SK-N-SH (cell line): Measurements from ENCODE around the gene ZGPAT. TPM values are rescaled to one million over a fixed set of nuclear protein-coding genes. Genes with fewer than 3 reads are reported as not detected.
A peak's percentile ranks its signal among the peaks of the same experiment; 100 is the strongest.

Source experiments
- CTCF ChIA-PET: fragments of 300-600, 350-600 bp; formaldehyde crosslinking; extraction: SDS; loops from one replicate; lab custom pipeline; 2021; lab: Yijun Ruan, JAX
- POLR2A ChIA-PET: fragments of 350-600 bp; sonication (Branson Sonifier 250); formaldehyde crosslinking; extraction: SDS; loops from one replicate; lab custom pipeline; 2020; ENCODE audit warnings: antibody characterized with exemption, inconsistent platforms; lab: Yijun Ruan, JAX
- DNase-seq: peaks from one replicate; pipeline ENCODE4 v3.0.0; 2012
- H2AFZ ChIP-seq: fragments of 200-600 bp; sonication (generic); 2 replicates; pipeline ENCODE4 v1.8.1; 2016; ENCODE audit warnings: antibody characterized with exemption, mild to moderate bottlenecking, low read depth
- H3F3A ChIP-seq: fragments of 200-600 bp; sonication (generic); replicated peaks from 2 replicates; pipeline ENCODE3; 2016; ENCODE audit warnings: antibody characterized with exemption, mild to moderate bottlenecking; ENCODE audit not compliant: insufficient read depth
- H3K27ac ChIP-seq, 2 experiments: fragments of 200-500 bp in 1 of 2; fragments of 200-600 bp in 1 of 2; sonication (Bioruptor generic) in 1 of 2; sonication (generic), shearing (Covaris generic) in 1 of 2; 2 replicates each; pipeline versions ENCODE4 v1.5.1 to v1.6.1; 2014 to 2016; ENCODE audit warnings: low read depth in 2 of 2, inconsistent platforms in 1 of 2, low read length in 1 of 2, mild to moderate bottlenecking in 1 of 2, mixed read lengths in 1 of 2
- H3K27me3 ChIP-seq: fragments of 200-600 bp; sonication (generic), shearing (Covaris generic); 2 replicates; pipeline ENCODE4 v1.6.1; 2016; ENCODE audit warnings: mixed run types; ENCODE audit not compliant: insufficient read depth
- H3K36me3 ChIP-seq, 2 experiments: fragments of 200-500 bp in 1 of 2; fragments of 200-600 bp in 1 of 2; sonication (Bioruptor generic) in 1 of 2; sonication (generic) in 1 of 2; replicated peaks in 1 of 2; 2 replicates each; pipeline versions ENCODE3 to v1.5.1; 2014 to 2016; ENCODE audit warnings: low read length in 1 of 2, mild to moderate bottlenecking in 1 of 2; ENCODE audit not compliant: insufficient read depth in 2 of 2, control insufficient read depth in 1 of 2
- H3K4me1 ChIP-seq, 2 experiments: fragments of 200-500 bp in 1 of 2; fragments of 200-600 bp in 1 of 2; sonication (Bioruptor generic) in 1 of 2; sonication (generic), shearing (Covaris generic) in 1 of 2; 2 replicates each; pipeline versions ENCODE4 v1.5.1 to v1.6.1; 2014 to 2016; ENCODE audit warnings: low read depth in 1 of 2, low read length in 1 of 2, mixed run types in 1 of 2; ENCODE audit not compliant: insufficient read depth in 2 of 2, control insufficient read depth in 1 of 2
- H3K4me2 ChIP-seq: fragments of 200-600 bp; sonication (generic), shearing (Covaris generic); 2 replicates; pipeline ENCODE4 v1.6.1; 2017; ENCODE audit warnings: mixed run types
- H3K4me3 ChIP-seq, 2 experiments: fragments of 200-500 bp in 1 of 2; fragments of 200-600 bp in 1 of 2; sonication (Bioruptor generic) in 1 of 2; sonication (generic), shearing (Covaris generic) in 1 of 2; 2 replicates each; pipeline versions ENCODE4 v1.5.1 to v1.8.1; 2014 to 2016; ENCODE audit warnings: low read depth in 2 of 2, inconsistent platforms in 1 of 2, low read length in 1 of 2, mild to moderate bottlenecking in 1 of 2, mixed read lengths in 1 of 2, moderate library complexity in 1 of 2
- H3K79me2 ChIP-seq: fragments of 200-600 bp; sonication (generic); 2 replicates; pipeline ENCODE4 v1.8.1; 2017; ENCODE audit warnings: mild to moderate bottlenecking; ENCODE audit not compliant: insufficient read depth
- H3K9ac ChIP-seq: fragments of 200-600 bp; sonication (generic); 2 replicates; pipeline ENCODE4 v1.6.1; 2017; ENCODE audit warnings: mixed run types
- H3K9me2 ChIP-seq: fragments of 200-600 bp; sonication (generic); 2 replicates; pipeline ENCODE4 v1.6.1; 2017; ENCODE audit warnings: mixed run types
- H3K9me3 ChIP-seq: fragments of 200-600 bp; sonication (generic); 2 replicates; pipeline ENCODE4 v1.6.1; 2017; ENCODE audit warnings: mixed run types, mild to moderate bottlenecking, moderate library complexity
- H4K20me1 ChIP-seq: fragments of 200-600 bp; sonication (generic); 2 replicates; pipeline ENCODE4 v1.6.1; 2017; ENCODE audit warnings: mild to moderate bottlenecking, mixed run types; ENCODE audit not compliant: insufficient read depth
- CHD2 ChIP-seq: fragments of 150-350 bp; IDR thresholded peaks from 2 replicates; pipeline ENCODE4 v1.6.1; 2018; ENCODE audit warnings: low read length; ENCODE audit not compliant: partially characterized antibody
- ELF1 ChIP-seq: IDR thresholded peaks from 2 replicates; pipeline ENCODE4 v1.4.0; 2012
- FOSL2 ChIP-seq: IDR thresholded peaks from 2 replicates; pipeline ENCODE4 v1.4.0; 2012; ENCODE audit warnings: low read depth, mild to moderate bottlenecking, moderate library complexity, borderline replicate concordance
- JUND ChIP-seq: IDR thresholded peaks from 2 replicates; pipeline ENCODE4 v1.4.0; 2012
- MAX ChIP-seq: IDR thresholded peaks from 2 replicates; pipeline ENCODE4 v1.4.0; 2012; ENCODE audit warnings: low read depth
- MEF2A ChIP-seq: IDR thresholded peaks from 2 replicates; pipeline ENCODE4 v1.4.0; 2012; ENCODE audit warnings: low read depth, borderline replicate concordance
- MXI1 ChIP-seq: IDR thresholded peaks from 2 replicates; pipeline ENCODE4 v1.6.1; 2012; ENCODE audit warnings: mild to moderate bottlenecking, low read depth, low read length, improper control_type of control experiment
- NFIC ChIP-seq: IDR thresholded peaks from 2 replicates; pipeline ENCODE4 v1.4.0; 2012; ENCODE audit warnings: borderline replicate concordance
- RAD21 ChIP-seq: IDR thresholded peaks from 2 replicates; pipeline ENCODE4 v1.6.1; 2012; ENCODE audit warnings: mild to moderate bottlenecking, low read length
- RCOR1 ChIP-seq: fragments of 150-350 bp; IDR thresholded peaks from 2 replicates; pipeline ENCODE4 v1.6.1; 2017; ENCODE audit warnings: antibody characterized with exemption, low read length
- REST ChIP-seq: IDR thresholded peaks from 2 replicates; pipeline ENCODE4 v1.6.1; 2012; ENCODE audit warnings: mild to moderate bottlenecking, low read depth, low read length, moderate library complexity
- RXRA ChIP-seq: IDR thresholded peaks from 2 replicates; pipeline ENCODE4 v1.4.0; 2012; ENCODE audit warnings: low read depth, mild to moderate bottlenecking, borderline replicate concordance
- TAF1 ChIP-seq: IDR thresholded peaks from 2 replicates; pipeline ENCODE4 v1.6.1; 2012; ENCODE audit warnings: low read depth, mild to moderate bottlenecking, low read length, moderate library complexity, borderline replicate concordance
- TEAD4 ChIP-seq: IDR thresholded peaks from 2 replicates; pipeline ENCODE4 v1.4.0; 2012; ENCODE audit warnings: mild to moderate bottlenecking, borderline replicate concordance; ENCODE audit not compliant: insufficient read depth
- USF1 ChIP-seq: IDR thresholded peaks from 2 replicates; pipeline ENCODE4 v1.4.0; 2012; ENCODE audit warnings: low read depth, borderline replicate concordance
- USF2 ChIP-seq: fragments of 150-350 bp; IDR thresholded peaks from 2 replicates; pipeline ENCODE4 v1.6.1; 2017; ENCODE audit warnings: antibody characterized with exemption, low read length, low read depth, borderline replicate concordance
- YY1 ChIP-seq: IDR thresholded peaks from 2 replicates; pipeline ENCODE4 v1.4.0; 2012; ENCODE audit warnings: low read depth, mild to moderate bottlenecking
- WGBS: methylation state at CpG from one replicate; pipeline ENCODE4 v1.1.6; 2017; ENCODE audit warnings: low lambda C conversion rate; 5-methylcytosine and 5-hydroxymethylcytosine counted together
- polyA plus RNA-seq, 3 experiments: library from polyadenylated mRNA; depleted of rRNA; stranded (reverse); fragments of >200 nt; gene quantifications; 2 replicates each; pipeline ENCODE4 v1.2.3, GENCODE V29; 2012

The ZGPAT gene
- polyA plus RNA-seq, 1 of the 3 experiments (the other 2 are of a cell fraction) = 33.7 TPM

- Histone ChIP-seq H3F3A (peaks cover 4% of the 10 kb centered on the region), H3K79me2 (no peaks in the 10 kb centered on the region), H3K4me3 (no peak overlapping the region), H4K20me1 (no peaks in the 10 kb centered on the region), H3K4me2 (no peak overlapping the region), H3K36me3 (no peaks in the 10 kb centered on the region), H3K4me1 (peaks cover 0 to 10% of the 10 kb centered on the region in 2 experiments; a peak in 1 of 4 replicates), H3K27me3 (no peaks in the 10 kb centered on the region), H3K9me3 (no peaks in the 10 kb centered on the region), H3K9ac (no peak overlapping the region), H3K27ac (no peak overlapping the region), H3K9me2 (no peaks in the 10 kb centered on the region), H2AFZ (no peak overlapping the region)
- no peak for TF ChIP-seq USF1
- TF ChIP-seq TEAD4 = no peak
- TF ChIP-seq USF2 = no peak
- no peak for TF ChIP-seq RAD21
- TF ChIP-seq ELF1 = no peak
- TF ChIP-seq NFIC = no peak
- no peak for TF ChIP-seq MXI1
- ChIA-PET CTCF (interaction anchor here (1.3 kb wide), 1 partner anchor 9 kb away, joined by 3 read pairs; no protein-coding TSS in a partner anchor), POLR2A (interaction anchor here (2.5 kb wide), 1 partner anchor 9 kb away, joined by 7 read pairs; no protein-coding TSS in a partner anchor)
- WGBS = 95% methylated on average over 8 of the region's 16 CpGs
- DNase-seq = peak; percentile 30
These were observed 42.0 kb downstream of the ZGPAT start for GRCh38 chr20:63749597-63750508.

- Histone ChIP-seq H3K36me3 (no peaks in the 10 kb centered on the region), H3F3A (peaks cover 4% of the 10 kb centered on the region), H3K4me2 (no peak overlapping the region), H3K9ac (no peak overlapping the region), H2AFZ (no peak overlapping the region), H3K79me2 (no peaks in the 10 kb centered on the region), H3K27me3 (no peaks in the 10 kb centered on the region), H3K4me1 (peaks cover 0 to 10% of the 10 kb centered on the region in 2 experiments; a peak in 1 of 4 replicates), H3K9me2 (no peaks in the 10 kb centered on the region), H3K27ac (no peak overlapping the region), H3K9me3 (no peaks in the 10 kb centered on the region), H4K20me1 (no peaks in the 10 kb centered on the region), H3K4me3 (no peak overlapping the region)
- peak; percentile 40 for DNase-seq
- WGBS = 76% methylated on average over 20 of the region's 26 CpGs
- TF ChIP-seq CHD2 (no peak), USF2 (no peak), RCOR1 (no peak), YY1 (no peak), MEF2A (no peak), FOSL2 (no peak), JUND (no peak), MAX (no peak), RXRA (no peak), REST (no peak), TEAD4 (no peak), USF1 (no peak), TAF1 (no peak)
- ChIA-PET POLR2A (interaction anchor here (2.5 kb wide), 1 partner anchor 10 kb away, joined by 7 read pairs; no protein-coding TSS in a partner anchor), CTCF (interaction anchor here (0.7 to 1.2 kb wide), 2 partner anchors 9 to 24 kb away, joined by 3 to 7 read pairs; no protein-coding TSS in a partner anchor)
These were observed 43.1 kb downstream of the ZGPAT start for GRCh38 chr20:63750807-63751470.
